Transverse colon (tissue), 3 donors: ENCODE data around the gene VTI1A.

Source experiments
- POLR2A ChIP-seq: fragments of 450-650 bp; IDR thresholded peaks from one replicate; pipeline ENCODE4 v1.6.1; 2016; ENCODE audit warnings: antibody characterized with exemption, mild to moderate bottlenecking, moderate library complexity
- TF ChIP-seq, protein P1 (sequence below), 5 experiments: fragments of 200-600 bp in 3 of 5; fragments of 450-650 bp in 2 of 5; sonication (generic) in 3 of 5; IDR thresholded peaks; 1 replicate in 2 of 5; 2 replicates in 3 of 5; pipeline ENCODE4 v1.5.1; 2016 to 2017; ENCODE audit warnings: antibody characterized with exemption in 5 of 5, inconsistent platforms in 3 of 5, mild to moderate bottlenecking in 2 of 5, moderate library complexity in 1 of 5

- no peak for TF ChIP-seq POLR2A
- TF ChIP-seq, protein P1, sequence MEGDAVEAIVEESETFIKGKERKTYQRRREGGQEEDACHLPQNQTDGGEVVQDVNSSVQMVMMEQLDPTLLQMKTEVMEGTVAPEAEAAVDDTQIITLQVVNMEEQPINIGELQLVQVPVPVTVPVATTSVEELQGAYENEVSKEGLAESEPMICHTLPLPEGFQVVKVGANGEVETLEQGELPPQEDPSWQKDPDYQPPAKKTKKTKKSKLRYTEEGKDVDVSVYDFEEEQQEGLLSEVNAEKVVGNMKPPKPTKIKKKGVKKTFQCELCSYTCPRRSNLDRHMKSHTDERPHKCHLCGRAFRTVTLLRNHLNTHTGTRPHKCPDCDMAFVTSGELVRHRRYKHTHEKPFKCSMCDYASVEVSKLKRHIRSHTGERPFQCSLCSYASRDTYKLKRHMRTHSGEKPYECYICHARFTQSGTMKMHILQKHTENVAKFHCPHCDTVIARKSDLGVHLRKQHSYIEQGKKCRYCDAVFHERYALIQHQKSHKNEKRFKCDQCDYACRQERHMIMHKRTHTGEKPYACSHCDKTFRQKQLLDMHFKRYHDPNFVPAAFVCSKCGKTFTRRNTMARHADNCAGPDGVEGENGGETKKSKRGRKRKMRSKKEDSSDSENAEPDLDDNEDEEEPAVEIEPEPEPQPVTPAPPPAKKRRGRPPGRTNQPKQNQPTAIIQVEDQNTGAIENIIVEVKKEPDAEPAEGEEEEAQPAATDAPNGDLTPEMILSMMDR (IDR thresholded peaks at IDR 0.05), result no peak
These were observed 369.9 kb downstream of the VTI1A start for GRCh38 chr10:112816891-112817290.
